D721Med (cell line): ENCODE results near the gene HDAC4.
"Not testable (repeated sequence)": the region's sequence is repeated elsewhere in the genome, so short reads cannot be mapped to it uniquely, and the experiment has no call there.

Experiments used
- DNase-seq: peaks from one replicate; pipeline ENCODE4 v3.0.0; 2011; ENCODE audit warnings: low spot score; ENCODE audit not compliant: insufficient read length
- FAIRE-seq: peaks from 2 replicates; lab custom pipeline; 2011; peaks lifted over from hg19 to GRCh38; lab: Jason Lieb, UNC
- CTCF ChIP-seq: IDR thresholded peaks from 2 replicates; pipeline ENCODE4 v1.5.1; 2012; ENCODE audit warnings: mild to moderate bottlenecking, control low read depth; ENCODE audit not compliant: insufficient read depth; ENCODE audit errors: missing control alignments

HDAC4 gene

GRCh38 chr2:239177908-239178307 lies 222.9 kb downstream of the HDAC4 start:
- TF ChIP-seq CTCF = no peak
- FAIRE-seq (no peak), DNase-seq (no peak)

- no peak for DNase-seq
- no peak for TF ChIP-seq CTCF
- FAIRE-seq = no peak
Observed at GRCh38 chr2:239177325-239177724, 223.5 kb downstream of the HDAC4 start.

- FAIRE-seq = not testable (repeated sequence)
Observed at GRCh38 chr2:239176138-239176803, 224.5 kb downstream of the HDAC4 start.

GRCh38 chr2:239175181-239175580 lies 225.6 kb downstream of the HDAC4 start:
- no peak for TF ChIP-seq CTCF
- no peak for FAIRE-seq
- DNase-seq = no peak

More at GRCh38 chr2:239176138-239176803, 224.5 kb downstream of the HDAC4 start:
- not testable (repeated sequence) for DNase-seq

- no peak for DNase-seq
- TF ChIP-seq CTCF = no peak
- FAIRE-seq = no peak
Observed at GRCh38 chr2:239173301-239173700, 227.5 kb downstream of the HDAC4 start.

GRCh38 chr2:239171643-239172042 lies 229.2 kb downstream of the HDAC4 start:
- DNase-seq = no peak
- FAIRE-seq = no peak
- TF ChIP-seq CTCF = no peak

GRCh38 chr2:239169311-239170048 lies 231.3 kb downstream of the HDAC4 start:
- DNase-seq (no peak), FAIRE-seq (no peak)

More at GRCh38 chr2:239169311-239170048, 231.3 kb downstream of the HDAC4 start:
- TF ChIP-seq CTCF = no peak
